Endothelial cell of umbilical vein (primary cell): ENCODE results near the gene KCNS3. TPM values are rescaled to one million over a fixed set of nuclear protein-coding genes. Genes with fewer than 3 reads are reported as not detected.

ENCODE experiments used
- BruUV-seq: library from RNA; stranded (reverse); fragments of 400-500 nt; replicated peaks from 2 replicates; lab custom pipeline; 2021; lab: Mats Ljungman, UMichigan
- CTCF ChIA-PET: fragments of 300-600, 350-600 bp; sonication (Branson Sonifier 250); formaldehyde crosslinking; loops from one replicate; lab custom pipeline; 2021; ENCODE audit warnings: antibody characterized with exemption, inconsistent platforms; lab: Charles Lee
- POLR2A ChIA-PET: fragments of 300-600, 350-600 bp; sonication (Branson Sonifier 250); formaldehyde crosslinking; loops from one replicate; lab custom pipeline; 2021; ENCODE audit warnings: antibody characterized with exemption, inconsistent platforms; lab: Charles Lee
- DNase-seq: peaks from one replicate; pipeline ENCODE4 v3.0.0-alpha.2; 2011; ENCODE audit warnings: low read depth, low spot score
- FAIRE-seq: peaks from 2 replicates; lab custom pipeline; 2011; peaks lifted over from hg19 to GRCh38; lab: Jason Lieb, UNC
- H2AFZ ChIP-seq: 2 replicates; pipeline ENCODE4 v1.6.0; 2012; ENCODE audit warnings: low read depth, low read length, control low read depth, inconsistent platforms
- H3K27ac ChIP-seq: 2 replicates; pipeline ENCODE4 v1.5.1; 2011; ENCODE audit warnings: low read depth, mild to moderate bottlenecking, control low read depth, low read length, moderate library complexity; ENCODE audit not compliant: insufficient read depth
- H3K27me3 ChIP-seq, 2 experiments: 2 replicates each; pipeline versions ENCODE4 v1.6.0 to v1.6.1; 2011; ENCODE audit warnings: low read length in 2 of 2, mixed read lengths in 1 of 2; ENCODE audit not compliant: control insufficient read depth in 2 of 2, insufficient read depth in 2 of 2
- H3K36me3 ChIP-seq, 2 experiments: 2 replicates in 1 of 2; 3 replicates in 1 of 2; pipeline ENCODE4 v1.5.1; 2011; ENCODE audit warnings: low read length in 2 of 2, mild to moderate bottlenecking in 1 of 2, moderate library complexity in 1 of 2; ENCODE audit not compliant: control insufficient read depth in 2 of 2, insufficient read depth in 2 of 2; ENCODE audit errors: extremely low read depth in 1 of 2
- H3K4me1 ChIP-seq: 3 replicates; pipeline ENCODE4 v1.5.1; 2011; ENCODE audit warnings: mild to moderate bottlenecking, low read length; ENCODE audit not compliant: control insufficient read depth, insufficient read depth; ENCODE audit errors: extremely low read depth
- H3K4me2 ChIP-seq: 2 replicates; pipeline ENCODE4 v1.6.1; 2011; ENCODE audit warnings: low read length, control low read depth, mixed read lengths; ENCODE audit not compliant: insufficient read depth
- H3K4me3 ChIP-seq, 3 experiments: fragments of 200-600 bp in 1 of 3; sonication (generic), shearing (Covaris generic) in 1 of 3; replicated peaks in 1 of 3; 2 replicates each; pipeline ENCODE4 v1.5.1; 2011 to 2016; ENCODE audit warnings: control low read depth in 3 of 3, low read length in 3 of 3, mild to moderate bottlenecking in 2 of 3, inconsistent platforms in 1 of 3, low read depth in 1 of 3, moderate library complexity in 1 of 3; ENCODE audit not compliant: insufficient read depth in 1 of 3
- H3K79me2 ChIP-seq: 2 replicates; pipeline ENCODE4 v1.6.0; 2012; ENCODE audit warnings: low read length, inconsistent platforms; ENCODE audit not compliant: control insufficient read depth, insufficient read depth
- H3K9ac ChIP-seq: replicated peaks from 2 replicates; pipeline ENCODE3; 2011; ENCODE audit warnings: low read length, control low read depth; ENCODE audit not compliant: insufficient read depth; ENCODE audit errors: extremely low read depth
- H3K9me1 ChIP-seq: replicated peaks from 3 replicates; pipeline ENCODE4 v1.6.0; 2011; ENCODE audit warnings: mild to moderate bottlenecking, low read length; ENCODE audit not compliant: control insufficient read depth, insufficient read depth; ENCODE audit errors: extremely low read depth
- H3K9me3 ChIP-seq: replicated peaks from 2 replicates; pipeline ENCODE4 v1.5.1; 2012; ENCODE audit warnings: low read length, inconsistent platforms; ENCODE audit not compliant: control insufficient read depth, insufficient read depth
- H4K20me1 ChIP-seq: replicated peaks from 2 replicates; pipeline ENCODE3; 2011; ENCODE audit warnings: mild to moderate bottlenecking, low read length; ENCODE audit not compliant: control insufficient read depth, insufficient read depth; ENCODE audit errors: extremely low read depth
- CTCF ChIP-seq, 2 donors: IDR thresholded peaks; 1 replicate in 1 of 2; 2 replicates in 1 of 2; pipeline ENCODE4 v1.5.1; 2011; ENCODE audit warnings: low read length in 2 of 2, mild to moderate bottlenecking in 2 of 2, moderate library complexity in 2 of 2, control low read depth in 1 of 2, inconsistent platforms in 1 of 2, low read depth in 1 of 2; ENCODE audit not compliant: insufficient read depth in 1 of 2; ENCODE audit errors: extremely low read depth in 1 of 2
- FOS ChIP-seq: IDR thresholded peaks from 2 replicates; pipeline ENCODE4 v1.6.1; 2011; ENCODE audit warnings: mild to moderate bottlenecking, low read length, moderate library complexity, borderline replicate concordance; ENCODE audit not compliant: insufficient read depth
- GATA2 ChIP-seq: IDR thresholded peaks from 2 replicates; pipeline ENCODE4 v1.7.0; 2011; ENCODE audit warnings: low read depth, mild to moderate bottlenecking, moderate library complexity, mixed read lengths, low read length; ENCODE audit not compliant: insufficient read length, insufficient read depth
- JUN ChIP-seq: IDR thresholded peaks from 2 replicates; pipeline ENCODE4 v1.6.1; 2011; ENCODE audit warnings: borderline replicate concordance, low read depth; ENCODE audit not compliant: insufficient read length, insufficient read depth
- MAX ChIP-seq: IDR thresholded peaks from 2 replicates; pipeline ENCODE4 v1.6.1; 2011; ENCODE audit not compliant: insufficient read depth, insufficient read length
- POLR2A ChIP-seq: IDR thresholded peaks from 2 replicates; pipeline ENCODE4 v1.6.1; 2012; ENCODE audit warnings: low read depth, mild to moderate bottlenecking, control low read depth, low read length
- POLR2AphosphoS5 ChIP-seq: IDR thresholded peaks from 2 replicates; pipeline ENCODE4 v1.6.1; 2012; ENCODE audit warnings: low read depth, mild to moderate bottlenecking, control low read depth, low read length, moderate library complexity; ENCODE audit not compliant: insufficient read depth
- dilution Hi-C: fragments of 300-500 bp; cut with MboI; formaldehyde crosslinking; loops from one replicate; pipeline ENCODE4 v1.15.0; 2019; ENCODE audit warnings: low sequenced_read_pairs; ENCODE audit not compliant: extremely low pct_ligation_motif_present
- intact Hi-C: fragments of 100-400 bp; cut with micrococcal nuclease; formaldehyde crosslinking; loops from one replicate; pipeline ENCODE4 v1.10.0; 2022
- polyA plus RNA-seq, 4 experiments: library from polyadenylated mRNA; depleted of rRNA in 3 of 4; stranded (reverse) in 3 of 4; unstranded in 1 of 4; fragments of >200 nt; gene quantifications; 2 replicates each; pipeline versions ENCODE4 v1.2.1 to v1.2.3, GENCODE V29; 2011 to 2012; ENCODE audit warnings: missing spikeins in 1 of 4
- total RNA-seq: library from RNA; stranded (reverse); gene quantifications from 2 replicates; pipeline ENCODE4 v1.2.3, GENCODE V29; 2021

The KCNS3 gene
- total and polyA plus RNA-seq, 2 donors (not counting 3 experiments of a cell fraction or from before 2014, with no cell fraction given): 0.75 to 2.4 TPM

GRCh38 chr2:17892770-17893534 lies 14.5 kb downstream of the KCNS3 start:
- no peak for FAIRE-seq
- CTCF ChIA-PET: interaction anchor here (1.2 kb wide), 1 partner anchor 484 kb away, joined by 3 read pairs; no protein-coding TSS in a partner anchor
- no TSS peak for BruUV-seq

More at GRCh38 chr2:17892770-17893534, 14.5 kb downstream of the KCNS3 start:
- Histone ChIP-seq H4K20me1 (no peaks in the 10 kb centered on the region), H3K36me3 (no peaks in the 10 kb centered on the region), H3K27ac (no peak overlapping the region), H3K4me3 (no peak overlapping the region), H3K9me1 (no peaks in the 10 kb centered on the region), H3K9ac (no peak overlapping the region), H3K9me3 (no peaks in the 10 kb centered on the region), H3K27me3 (no peaks in the 10 kb centered on the region), H3K79me2 (no peaks in the 10 kb centered on the region), H2AFZ (no peak overlapping the region), H3K4me1 (no peaks in the 10 kb centered on the region), H3K4me2 (no peak overlapping the region)
- intact Hi-C loops (no loop called here), dilution Hi-C loops (no loop called here)
- TF ChIP-seq FOS: no peak
- TF ChIP-seq GATA2: no peak
- no peak for TF ChIP-seq CTCF (IDR thresholded peaks at IDR 0.05; ENCODE audit: extremely low read depth in 1 of 2, insufficient read depth in 1 of 2, low read depth in 1 of 2, low read length in 2 of 2)
- no peak for TF ChIP-seq POLR2AphosphoS5
- no peak for TF ChIP-seq POLR2A
- no peak for TF ChIP-seq MAX
- TF ChIP-seq JUN: no peak
- no peak for DNase-seq
- POLR2A ChIA-PET: no interaction called here
